ENCODE results near the gene TADA2B. TPM values are rescaled to one million over a fixed set of nuclear protein-coding genes. Genes with fewer than 3 reads are reported as not detected.

The TADA2B gene
- total and polyA plus RNA-seq, 2 of the 4 experiments (the other 2 are of a cell fraction): 6.1 to 8.6 TPM

DNA sequence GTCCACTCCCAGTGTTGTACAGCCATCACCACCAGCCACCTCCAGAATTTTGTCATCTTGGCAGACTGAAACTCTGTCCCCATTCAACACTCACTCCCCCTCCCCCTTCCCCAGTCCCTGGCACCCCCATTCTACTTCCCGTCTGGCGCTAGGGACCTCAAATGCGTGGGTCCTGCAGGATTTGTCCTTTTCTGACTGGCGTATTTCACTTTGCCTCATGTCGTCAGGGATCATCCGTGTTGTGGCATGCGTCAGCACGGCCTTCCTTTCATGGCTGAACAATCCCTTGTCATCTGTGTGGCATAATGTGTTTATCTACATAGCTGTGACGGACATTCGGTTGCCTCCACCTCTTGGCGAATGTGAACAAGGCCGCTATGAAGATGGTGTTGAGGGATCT lies 5.5 kb downstream of the TADA2B start:
- H3K79me1 ChIP-seq (ENCODE audit: low read depth in 1 of 2, low read length in 2 of 2): peaks cover 28 to 86% of the 10 kb centered on the region in 2 experiments
- H2BK20ac ChIP-seq (ENCODE audit: low read depth, low read length): no peak overlapping the region
- H3K23ac ChIP-seq (ENCODE audit: low read depth, low read length): no peak overlapping the region
- no peak overlapping the region for H4K8ac ChIP-seq (ENCODE audit: low read depth in 2 of 2, low read length in 2 of 2)
- H3K56ac ChIP-seq (ENCODE audit: extremely low read depth, insufficient read depth, low read length): no peak overlapping the region
- no peak overlapping the region for H2BK120ac ChIP-seq (ENCODE audit: low read depth, low read length)
- dilution Hi-C loops (cut with HindIII; ENCODE audit: low sequenced_read_pairs, unreplicated experiment): no loop called here
- peaks cover 24% of the 10 kb centered on the region for H3K9me1 ChIP-seq (ENCODE audit: insufficient read depth, low read length)
- no peak overlapping the region for H3K4me2 ChIP-seq (ENCODE audit: low read depth, low read length)
- H3K9ac ChIP-seq (ENCODE audit: low read depth, low read length): no peak overlapping the region
- no peak for ATAC-seq (ENCODE audit: low read depth)
- peaks cover 11% of the 10 kb centered on the region for H3K4me1 ChIP-seq (ENCODE audit: control insufficient read depth, insufficient read depth, low read length)
- H2AK5ac ChIP-seq (ENCODE audit: low read depth, low read length): no peak overlapping the region
- CTCF ChIA-PET: no interaction called here
- no peaks in the 10 kb centered on the region for H3K9me3 ChIP-seq (ENCODE audit: control insufficient read depth, insufficient read depth, low read length)
- in situ Hi-C loops (cut with MboI; ENCODE audit: low sequenced_read_pairs): no loop called here
- no peak overlapping the region for H4K91ac ChIP-seq (ENCODE audit: insufficient read depth, low read depth, low read length)
- no peak overlapping the region for H2BK5ac ChIP-seq (ENCODE audit: low read depth, low read length, poor library complexity, severe bottlenecking)
- H2AK9ac ChIP-seq (replicated peaks; ENCODE audit: low read depth, low read length, poor library complexity): no peak overlapping the region
- peaks cover 91% of the 10 kb centered on the region for H4K20me1 ChIP-seq (ENCODE audit: insufficient read depth, low read length)
- H3K14ac ChIP-seq (replicated peaks; ENCODE audit: low read depth, low read length): no peak overlapping the region
- 95% methylated on average over 8 of the region's 12 CpGs; no CpG with 5 or more reads in 1 of the 2 experiments for WGBS, 2 experiments (ENCODE audit: extremely low coverage in 2 of 2, insufficient read length in 1 of 2)
- no peak for TF ChIP-seq SMC3 (IDR thresholded peaks at IDR 0.05; ENCODE audit: low read depth, low read length)
- TF ChIP-seq MAZ (IDR thresholded peaks at IDR 0.05; ENCODE audit: borderline replicate concordance, low read depth, low read length): no peak
- TF ChIP-seq RCOR1 (IDR thresholded peaks at IDR 0.05; ENCODE audit: insufficient replicate concordance, low read length): no peak
- TF ChIP-seq FOS (IDR thresholded peaks at IDR 0.05; ENCODE audit: low read depth, low read length): no peak
- TF ChIP-seq, protein P1, sequence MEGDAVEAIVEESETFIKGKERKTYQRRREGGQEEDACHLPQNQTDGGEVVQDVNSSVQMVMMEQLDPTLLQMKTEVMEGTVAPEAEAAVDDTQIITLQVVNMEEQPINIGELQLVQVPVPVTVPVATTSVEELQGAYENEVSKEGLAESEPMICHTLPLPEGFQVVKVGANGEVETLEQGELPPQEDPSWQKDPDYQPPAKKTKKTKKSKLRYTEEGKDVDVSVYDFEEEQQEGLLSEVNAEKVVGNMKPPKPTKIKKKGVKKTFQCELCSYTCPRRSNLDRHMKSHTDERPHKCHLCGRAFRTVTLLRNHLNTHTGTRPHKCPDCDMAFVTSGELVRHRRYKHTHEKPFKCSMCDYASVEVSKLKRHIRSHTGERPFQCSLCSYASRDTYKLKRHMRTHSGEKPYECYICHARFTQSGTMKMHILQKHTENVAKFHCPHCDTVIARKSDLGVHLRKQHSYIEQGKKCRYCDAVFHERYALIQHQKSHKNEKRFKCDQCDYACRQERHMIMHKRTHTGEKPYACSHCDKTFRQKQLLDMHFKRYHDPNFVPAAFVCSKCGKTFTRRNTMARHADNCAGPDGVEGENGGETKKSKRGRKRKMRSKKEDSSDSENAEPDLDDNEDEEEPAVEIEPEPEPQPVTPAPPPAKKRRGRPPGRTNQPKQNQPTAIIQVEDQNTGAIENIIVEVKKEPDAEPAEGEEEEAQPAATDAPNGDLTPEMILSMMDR (conservative IDR thresholded peaks at IDR 0.05; ENCODE audit: low read depth, low read length): no peak
- TF ChIP-seq CHD1 (IDR thresholded peaks at IDR 0.05; ENCODE audit: low read depth, low read length): no peak
- TF ChIP-seq, protein P2, sequence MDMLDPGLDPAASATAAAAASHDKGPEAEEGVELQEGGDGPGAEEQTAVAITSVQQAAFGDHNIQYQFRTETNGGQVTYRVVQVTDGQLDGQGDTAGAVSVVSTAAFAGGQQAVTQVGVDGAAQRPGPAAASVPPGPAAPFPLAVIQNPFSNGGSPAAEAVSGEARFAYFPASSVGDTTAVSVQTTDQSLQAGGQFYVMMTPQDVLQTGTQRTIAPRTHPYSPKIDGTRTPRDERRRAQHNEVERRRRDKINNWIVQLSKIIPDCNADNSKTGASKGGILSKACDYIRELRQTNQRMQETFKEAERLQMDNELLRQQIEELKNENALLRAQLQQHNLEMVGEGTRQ (IDR thresholded peaks at IDR 0.05; ENCODE audit: low read depth, low read length): no peak
- TF ChIP-seq RAD21 (IDR thresholded peaks at IDR 0.05; ENCODE audit: low read length): no peak
- TF ChIP-seq CEBPB (IDR thresholded peaks at IDR 0.05; ENCODE audit: low read depth, low read length): no peak
- no peak for TF ChIP-seq MXI1 (IDR thresholded peaks at IDR 0.05; ENCODE audit: borderline replicate concordance, low read depth, low read length)
- TF ChIP-seq POLR2A (IDR thresholded peaks at IDR 0.05; ENCODE audit: low read depth, low read length): no peak
- no peak for TF ChIP-seq RFX5 (IDR thresholded peaks at IDR 0.05; ENCODE audit: low read depth, low read length)
- no peak for TF ChIP-seq MAFK (IDR thresholded peaks at IDR 0.05; ENCODE audit: low read depth, low read length)
- no peak for TF ChIP-seq NFE2L2 (IDR thresholded peaks at IDR 0.05; ENCODE audit: low read depth, low read length)
- H3K4ac ChIP-seq (ENCODE audit: low read depth, low read length): no peak overlapping the region
- no peak overlapping the region for H3K18ac ChIP-seq (ENCODE audit: low read depth, low read length)
- no peak overlapping the region for H2AFZ ChIP-seq (replicated peaks; ENCODE audit: low read length, poor library complexity)
- no peak for DNase-seq
- no TSS peak for BruUV-seq (replicated peaks)
- no peak overlapping the region for H3K27ac ChIP-seq (ENCODE audit: insufficient read depth, low read length)
- POLR2A ChIA-PET (ENCODE audit: unreplicated experiment): no interaction called here
- no peak overlapping the region for H3K4me3 ChIP-seq (ENCODE audit: insufficient read depth, low read depth, low read length)
- intact Hi-C loops (cut with micrococcal nuclease): no loop called here
- H3K27me3 ChIP-seq (ENCODE audit: control insufficient read depth, insufficient read depth, low read length): no peaks in the 10 kb centered on the region
- no peak overlapping the region for H2BK15ac ChIP-seq (ENCODE audit: low read depth, low read length)
- H3K36me3 ChIP-seq (ENCODE audit: control insufficient read depth, insufficient read depth, low read length): peaks cover 7% of the 10 kb centered on the region; the same call in 1 of the 2 replicates
- no peak overlapping the region for H4K5ac ChIP-seq (ENCODE audit: low read depth, low read length)

All from IMR-90 (cell line).